ENCODE data around the gene LPCAT1. TPM values are rescaled to one million over a fixed set of nuclear protein-coding genes. Genes with fewer than 3 reads are reported as not detected.

The LPCAT1 gene
- total RNA-seq, 1 experiment from 2014 or later = 59.8 TPM

GRCh38 chr5:1507961-1508658 is 15.7 kb downstream of the LPCAT1 start:
- no peak for TF ChIP-seq SIN3A (IDR thresholded peaks at IDR 0.05; ENCODE audit: borderline replicate concordance, insufficient read depth, low read depth, low read length)
- TF ChIP-seq POLR2AphosphoS5 (IDR thresholded peaks at IDR 0.05; ENCODE audit: low read depth, low read length) = no peak
- no peak for TF ChIP-seq TCF7L2 (IDR thresholded peaks at IDR 0.05; ENCODE audit: low read depth, low read length)
- TF ChIP-seq REST (IDR thresholded peaks at IDR 0.05; ENCODE audit: insufficient read depth in 1 of 2, low read depth in 2 of 2, low read length in 1 of 2) = no peak
- TF ChIP-seq CTCF (IDR thresholded peaks at IDR 0.05) = no peak
- ATAC-seq = no peak
- Histone ChIP-seq H3K36me3 (ENCODE audit: control insufficient read depth, insufficient read depth, low read length) (no peaks in the 10 kb centered on the region; the same call in 1 of the 2 replicates), H3K4me1 (ENCODE audit: control insufficient read depth, insufficient read depth, low read length) (no peaks in the 10 kb centered on the region), H3K27me3 (ENCODE audit: control insufficient read depth, insufficient read depth, low read length) (no peaks in the 10 kb centered on the region), H3K27ac (ENCODE audit: low read length) (no peak overlapping the region), H3K9me3 (ENCODE audit: control insufficient read depth, insufficient read depth, low read depth, low read length) (no peaks in the 10 kb centered on the region), H3K4me3 (ENCODE audit: low read depth in 2 of 2, low read length in 2 of 2) (no peak overlapping the region)
- no TSS peak for BruUV-seq (replicated peaks)
- CTCF ChIA-PET = interaction anchor here (0.7 kb wide), 1 partner anchor 42 kb away, joined by 4 read pairs; no protein-coding TSS in a partner anchor
- POLR2A ChIA-PET = interaction anchor here (0.7 kb wide), 1 partner anchor 202 kb away, joined by 6 read pairs; no protein-coding TSS in a partner anchor
- in situ Hi-C loops (cut with HindIII; ENCODE audit: low pct_unique_long_range_greater_than_20kb, low sequenced_read_pairs) (no loop called here), intact Hi-C loops (cut with micrococcal nuclease; ENCODE audit: unreplicated experiment) (no loop called here)
- DNase-seq (ENCODE audit: low read depth, low spot score) = no peak

- TF ChIP-seq CTCF (IDR thresholded peaks at IDR 0.05) (no peak), SIN3A (IDR thresholded peaks at IDR 0.05; ENCODE audit: borderline replicate concordance, insufficient read depth, low read depth, low read length) (no peak), REST (IDR thresholded peaks at IDR 0.05; ENCODE audit: insufficient read depth in 1 of 2, low read depth in 2 of 2, low read length in 1 of 2) (no peak), POLR2AphosphoS5 (IDR thresholded peaks at IDR 0.05; ENCODE audit: low read depth, low read length) (no peak), TCF7L2 (IDR thresholded peaks at IDR 0.05; ENCODE audit: low read depth, low read length) (no peak)
- H3K9me3 ChIP-seq (ENCODE audit: control insufficient read depth, insufficient read depth, low read depth, low read length) = no peaks in the 10 kb centered on the region
- H3K4me1 ChIP-seq (ENCODE audit: control insufficient read depth, insufficient read depth, low read length) = no peaks in the 10 kb centered on the region
- no peak overlapping the region for H3K27ac ChIP-seq (ENCODE audit: low read length)
- ChIA-PET POLR2A (interaction anchor here (0.7 kb wide), 1 partner anchor 201 kb away, joined by 6 read pairs; no protein-coding TSS in a partner anchor), CTCF (interaction anchor here (0.7 kb wide), 1 partner anchor 41 kb away, joined by 4 read pairs; no protein-coding TSS in a partner anchor)
- no peak for ATAC-seq
- in situ Hi-C loops (cut with HindIII; ENCODE audit: low pct_unique_long_range_greater_than_20kb, low sequenced_read_pairs) (no loop called here), intact Hi-C loops (cut with micrococcal nuclease; ENCODE audit: unreplicated experiment) (no loop called here)
- no peaks in the 10 kb centered on the region for H3K27me3 ChIP-seq (ENCODE audit: control insufficient read depth, insufficient read depth, low read length)
- no TSS peak for BruUV-seq (replicated peaks)
- no peak for DNase-seq (ENCODE audit: low read depth, low spot score)
- H3K4me3 ChIP-seq (ENCODE audit: low read depth in 2 of 2, low read length in 2 of 2) = no peak overlapping the region
- no peaks in the 10 kb centered on the region; the same call in 1 of the 2 replicates for H3K36me3 ChIP-seq (ENCODE audit: control insufficient read depth, insufficient read depth, low read length)
Observed at GRCh38 chr5:1507457-1507856, 16.3 kb downstream of the LPCAT1 start.

All from Panc1 (cell line).